ENCODE results near the gene AGRP. TPM values are rescaled to one million over a fixed set of nuclear protein-coding genes. Genes with fewer than 3 reads are reported as not detected.
A peak's percentile ranks its signal among the peaks of the same experiment; 100 is the strongest.

AGRP gene
- polyA plus RNA-seq: under 1 TPM in 1 of 4 donors, not detected in 3; 0.10 TPM
- long read RNA-seq, donor 1: 0 reads
- long read RNA-seq, donor 2: 0 reads
- long read RNA-seq, donor 3: 0 reads
- long read RNA-seq, donor 4: 0 reads
- long read RNA-seq, donor 5: 0 reads
- long read RNA-seq, donor 6: 0 reads
- long read RNA-seq, donor 7: 0 reads
- long read RNA-seq, donor 8: 0 reads
- long read RNA-seq, donor 9: 0 reads
- long read RNA-seq, donor 10: 0 reads

- Histone ChIP-seq H3K4me3 (ENCODE audit: low read depth in 1 of 3, low read length in 3 of 3) (no peak within 1 kb of the TSS), H3K36me3 (ENCODE audit: control insufficient read depth in 3 of 3, insufficient read depth in 2 of 3, low read depth in 1 of 3, low read length in 3 of 3) (peaks cover 0 to 20% (median 0%) of the 10 kb centered on the region in 3 donors), H3K27me3 (ENCODE audit: control insufficient read depth in 3 of 3, insufficient read depth in 3 of 3, low read length in 3 of 3) (no peaks in the 10 kb centered on the region), H3K9me3 (ENCODE audit: control insufficient read depth in 2 of 2, insufficient read depth in 1 of 2, low read depth in 1 of 2, low read length in 1 of 2) (no peaks in the 10 kb centered on the region), H3K4me1 (ENCODE audit: control insufficient read depth in 3 of 3, insufficient read depth in 2 of 3, low read depth in 1 of 3, low read length in 2 of 3) (peaks cover 0 to 9% (median 7%) of the 10 kb centered on the region in 3 donors), H3K27ac (ENCODE audit: low read depth in 1 of 3, low read length in 2 of 3) (no peak within 1 kb of the TSS)
- 95 to 100% (median 99%) methylated on average over 6 of the region's 6 CpGs for WGBS, 3 donors
- DNase-seq (no peak), FAIRE-seq (no peak)
These were observed at the start of gene AGRP for GRCh38 chr16:67483150-67483549. Gene AGRP (minus strand): TSS chr16:67483547. CDS start chr16:67483398, 149 bp downstream.

GRCh38 chr16:67531247-67531646 is 47.9 kb upstream of the AGRP start:
- Histone ChIP-seq H3K27ac (ENCODE audit: low read depth in 1 of 3, low read length in 2 of 3) (peak overlapping the region in 1 of 3 donors; percentile 87), H3K4me3 (ENCODE audit: low read depth in 1 of 3, low read length in 3 of 3) (no peak overlapping the region), H3K9me3 (ENCODE audit: control insufficient read depth in 2 of 2, insufficient read depth in 1 of 2, low read depth in 1 of 2, low read length in 1 of 2) (no peaks in the 10 kb centered on the region), H3K36me3 (ENCODE audit: control insufficient read depth in 3 of 3, insufficient read depth in 2 of 3, low read depth in 1 of 3, low read length in 3 of 3) (no peaks in the 10 kb centered on the region), H3K4me1 (ENCODE audit: control insufficient read depth in 3 of 3, insufficient read depth in 2 of 3, low read depth in 1 of 3, low read length in 2 of 3) (peaks cover 0 to 14% (median 2%) of the 10 kb centered on the region in 3 donors), H3K27me3 (ENCODE audit: control insufficient read depth in 3 of 3, insufficient read depth in 3 of 3, low read length in 3 of 3) (peaks cover 0 to 80% (median 4%) of the 10 kb centered on the region in 3 donors)
- DNase-seq (no peak), FAIRE-seq (no peak)
- WGBS, 3 donors: 66 to 88% (median 70%) methylated on average over 4 of the region's 4 CpGs

GRCh38 chr16:67530013-67530939 is 46.9 kb upstream of the AGRP start:
- H3K9me3 ChIP-seq (ENCODE audit: control insufficient read depth in 2 of 2, insufficient read depth in 1 of 2, low read depth in 1 of 2, low read length in 1 of 2): no peaks in the 10 kb centered on the region
- H3K27ac ChIP-seq (ENCODE audit: low read depth in 1 of 3, low read length in 2 of 3): peak overlapping the region; percentile 39 to 87 (median 45)
- H3K4me1 ChIP-seq (ENCODE audit: control insufficient read depth in 3 of 3, insufficient read depth in 2 of 3, low read depth in 1 of 3, low read length in 2 of 3): peaks cover 0 to 14% (median 2%) of the 10 kb centered on the region in 3 donors
- H3K4me3 ChIP-seq (ENCODE audit: low read depth in 1 of 3, low read length in 3 of 3): peak overlapping the region; percentile 42 to 57 (median 44)
- 0 to 4% (median 3%) methylated on average over 40 to 48 of the region's 48 CpGs for WGBS, 3 donors
- DNase-seq (peak in 1 of 2 donors; percentile 55), FAIRE-seq (no peak)
- H3K27me3 ChIP-seq (ENCODE audit: control insufficient read depth in 3 of 3, insufficient read depth in 3 of 3, low read length in 3 of 3): peaks cover 0 to 80% (median 4%) of the 10 kb centered on the region in 3 donors
- H3K36me3 ChIP-seq (ENCODE audit: control insufficient read depth in 3 of 3, insufficient read depth in 2 of 3, low read depth in 1 of 3, low read length in 3 of 3): no peaks in the 10 kb centered on the region

GRCh38 chr16:67529582-67530012 is 46.2 kb upstream of the AGRP start:
- H3K4me1 ChIP-seq (ENCODE audit: control insufficient read depth in 3 of 3, insufficient read depth in 2 of 3, low read depth in 1 of 3, low read length in 2 of 3): peaks cover 0 to 14% (median 2%) of the 10 kb centered on the region in 3 donors
- H3K36me3 ChIP-seq (ENCODE audit: control insufficient read depth in 3 of 3, insufficient read depth in 2 of 3, low read depth in 1 of 3, low read length in 3 of 3): no peaks in the 10 kb centered on the region
- peaks cover 0 to 82% (median 4%) of the 10 kb centered on the region in 3 donors for H3K27me3 ChIP-seq (ENCODE audit: control insufficient read depth in 3 of 3, insufficient read depth in 3 of 3, low read length in 3 of 3)
- DNase-seq: no peak
- WGBS, 3 donors: 10 to 17% (median 15%) methylated on average over 16 of the region's 16 CpGs
- peak overlapping the region; percentile 39 to 87 (median 45) for H3K27ac ChIP-seq (ENCODE audit: low read depth in 1 of 3, low read length in 2 of 3)
- FAIRE-seq: no peak
- H3K4me3 ChIP-seq (ENCODE audit: low read depth in 1 of 3, low read length in 3 of 3): peak overlapping the region; percentile 42 to 57 (median 44)
- no peaks in the 10 kb centered on the region for H3K9me3 ChIP-seq (ENCODE audit: control insufficient read depth in 2 of 2, insufficient read depth in 1 of 2, low read depth in 1 of 2, low read length in 1 of 2)

GRCh38 chr16:67528870-67529581 is 45.7 kb upstream of the AGRP start:
- FAIRE-seq: no peak
- Histone ChIP-seq H3K27ac (ENCODE audit: low read depth in 1 of 3, low read length in 2 of 3) (peak overlapping the region in 2 of 3 donors; percentile 45 to 87), H3K9me3 (ENCODE audit: control insufficient read depth in 2 of 2, insufficient read depth in 1 of 2, low read depth in 1 of 2, low read length in 1 of 2) (no peaks in the 10 kb centered on the region), H3K4me1 (ENCODE audit: control insufficient read depth in 3 of 3, insufficient read depth in 2 of 3, low read depth in 1 of 3, low read length in 2 of 3) (peaks cover 0 to 14% (median 2%) of the 10 kb centered on the region in 3 donors), H3K27me3 (ENCODE audit: control insufficient read depth in 3 of 3, insufficient read depth in 3 of 3, low read length in 3 of 3) (peaks cover 0 to 86% (median 4%) of the 10 kb centered on the region in 3 donors), H3K4me3 (ENCODE audit: low read depth in 1 of 3, low read length in 3 of 3) (peak overlapping the region; percentile 42 to 57 (median 44)), H3K36me3 (ENCODE audit: control insufficient read depth in 3 of 3, insufficient read depth in 2 of 3, low read depth in 1 of 3, low read length in 3 of 3) (no peaks in the 10 kb centered on the region)
- peak in 1 of 2 donors; percentile 60 for DNase-seq
- 1 to 4% (median 1%) methylated on average over 49 to 65 of the region's 65 CpGs for WGBS, 3 donors

- FAIRE-seq (no peak), DNase-seq (peak in 1 of 2 donors; percentile 32)
- H3K27me3 ChIP-seq (ENCODE audit: control insufficient read depth in 3 of 3, insufficient read depth in 3 of 3, low read length in 3 of 3): peaks cover 0 to 87% (median 4%) of the 10 kb centered on the region in 3 donors
- WGBS, 3 donors: 16 to 30% (median 21%) methylated on average over 18 to 45 of the region's 45 CpGs
- H3K27ac ChIP-seq (ENCODE audit: low read depth in 1 of 3, low read length in 2 of 3): peak within 1 kb of the TSS; percentile 39 to 87 (median 45)
- H3K4me3 ChIP-seq (ENCODE audit: low read depth in 1 of 3, low read length in 3 of 3): peak within 1 kb of the TSS; percentile 42 to 57 (median 44)
- no peaks in the 10 kb centered on the region for H3K36me3 ChIP-seq (ENCODE audit: control insufficient read depth in 3 of 3, insufficient read depth in 2 of 3, low read depth in 1 of 3, low read length in 3 of 3)
- H3K9me3 ChIP-seq (ENCODE audit: control insufficient read depth in 2 of 2, insufficient read depth in 1 of 2, low read depth in 1 of 2, low read length in 1 of 2): no peaks in the 10 kb centered on the region
- H3K4me1 ChIP-seq (ENCODE audit: control insufficient read depth in 3 of 3, insufficient read depth in 2 of 3, low read depth in 1 of 3, low read length in 2 of 3): peaks cover 0 to 14% (median 2%) of the 10 kb centered on the region in 3 donors
These were observed 45.0 kb upstream of the AGRP start, which contains the start of gene RIPOR1 for GRCh38 chr16:67528222-67528869. Gene RIPOR1 (plus strand): TSS chr16:67528829. CDS start chr16:67538447, 9,618 bp downstream.

- peaks cover 0 to 66% (median 4%) of the 10 kb centered on the region in 3 donors for H3K27me3 ChIP-seq (ENCODE audit: control insufficient read depth in 3 of 3, insufficient read depth in 3 of 3, low read length in 3 of 3)
- no peak overlapping the region for H3K4me3 ChIP-seq (ENCODE audit: low read depth in 1 of 3, low read length in 3 of 3)
- H3K36me3 ChIP-seq (ENCODE audit: control insufficient read depth in 3 of 3, insufficient read depth in 2 of 3, low read depth in 1 of 3, low read length in 3 of 3): no peaks in the 10 kb centered on the region
- 52 to 76% (median 64%) methylated on average over 3 of the region's 3 CpGs for WGBS, 3 donors
- no peak for DNase-seq
- H3K9me3 ChIP-seq (ENCODE audit: control insufficient read depth in 2 of 2, insufficient read depth in 1 of 2, low read depth in 1 of 2, low read length in 1 of 2): no peaks in the 10 kb centered on the region
- no peak for FAIRE-seq
- H3K27ac ChIP-seq (ENCODE audit: low read depth in 1 of 3, low read length in 2 of 3): no peak overlapping the region
- peaks cover 0 to 16% (median 2%) of the 10 kb centered on the region in 3 donors for H3K4me1 ChIP-seq (ENCODE audit: control insufficient read depth in 3 of 3, insufficient read depth in 2 of 3, low read depth in 1 of 3, low read length in 2 of 3)
These were observed 42.9 kb upstream of the AGRP start for GRCh38 chr16:67526149-67526791.

Data from small intestine (tissue), 16 donors.